Naive thymus-derived CD4-positive, alpha-beta T cell (primary cell): Measurements from ENCODE around the gene MPC1L. TPM values are rescaled to one million over a fixed set of nuclear protein-coding genes. Genes with fewer than 3 reads are reported as not detected.

Source experiments
- ATAC-seq: fragments of 150-1000 bp; cut with Tn5 transposase; 2 replicates; pipeline ENCODE4 v1.10.0; 2021; ENCODE audit warnings: mild to moderate bottlenecking, moderate library complexity
- CTCF ChIA-PET: fragments of 350-600 bp; sonication (Branson Sonifier 250); formaldehyde crosslinking; loops from one replicate; lab custom pipeline; 2021; ENCODE audit warnings: antibody characterized with exemption; lab: Charles Lee
- POLR2A ChIA-PET: fragments of 350-600 bp; sonication (Branson Sonifier 250); formaldehyde crosslinking; loops from one replicate; lab custom pipeline; 2021; ENCODE audit warnings: antibody characterized with exemption, inconsistent platforms; lab: Charles Lee
- DNase-seq, 9 donors: peaks; one replicate each; pipeline versions ENCODE4 v3.0.0 to v3.0.0-alpha.2; 2020 to 2022; ENCODE audit warnings: mixed read lengths in 1 of 9
- H3K27ac ChIP-seq: one replicate; pipeline ENCODE4 v1.7.0; 2013; ENCODE audit warnings: mild to moderate bottlenecking, low read depth, low read length, moderate library complexity
- H3K27me3 ChIP-seq, 2 donors: one replicate each; pipeline ENCODE4 v1.7.0; 2013; ENCODE audit warnings: low read length in 2 of 2, mild to moderate bottlenecking in 2 of 2, moderate library complexity in 2 of 2; ENCODE audit not compliant: control insufficient read depth in 2 of 2, insufficient read depth in 2 of 2
- H3K36me3 ChIP-seq, 3 experiments: 1 replicate in 2 of 3; 2 replicates in 1 of 3; pipeline ENCODE4 v1.7.0; 2013; ENCODE audit warnings: low read length in 3 of 3, mild to moderate bottlenecking in 3 of 3, moderate library complexity in 1 of 3; ENCODE audit not compliant: insufficient read depth in 3 of 3, control insufficient read depth in 2 of 3
- H3K4me1 ChIP-seq, 2 donors: one replicate each; pipeline ENCODE4 v1.7.0; 2013; ENCODE audit warnings: low read length in 2 of 2, mild to moderate bottlenecking in 2 of 2, moderate library complexity in 1 of 2; ENCODE audit not compliant: control insufficient read depth in 2 of 2, insufficient read depth in 2 of 2
- H3K4me3 ChIP-seq: 2 replicates; pipeline ENCODE4 v1.7.0; 2013; ENCODE audit warnings: mild to moderate bottlenecking, low read length
- H3K9me3 ChIP-seq, 3 experiments: 1 replicate in 2 of 3; 2 replicates in 1 of 3; pipeline ENCODE4 v1.7.0; 2013; ENCODE audit warnings: low read length in 3 of 3; ENCODE audit not compliant: control insufficient read depth in 2 of 3
- H3K27ac Mint-ChIP-seq, 9 donors: one replicate each; pipeline ENCODE4 v1.8.0; 2020 to 2022; ENCODE audit warnings: mixed read lengths in 9 of 9, mild to moderate bottlenecking in 8 of 9, moderate library complexity in 5 of 9, inconsistent platforms in 2 of 9
- H3K27me3 Mint-ChIP-seq, 5 donors: one replicate each; pipeline ENCODE4 v1.8.0; 2021 to 2022; ENCODE audit warnings: mixed read lengths in 5 of 5, mild to moderate bottlenecking in 1 of 5
- H3K36me3 Mint-ChIP-seq, 5 donors: one replicate each; pipeline ENCODE4 v1.8.0; 2020 to 2022; ENCODE audit warnings: mixed read lengths in 5 of 5, mild to moderate bottlenecking in 3 of 5, inconsistent platforms in 1 of 5
- H3K4me1 Mint-ChIP-seq, 7 donors: one replicate each; pipeline ENCODE4 v1.8.0; 2020 to 2022; ENCODE audit warnings: mixed read lengths in 7 of 7, mild to moderate bottlenecking in 3 of 7, inconsistent platforms in 1 of 7
- H3K4me3 Mint-ChIP-seq, 10 donors: one replicate each; pipeline ENCODE4 v1.8.0; 2020 to 2022; ENCODE audit warnings: mild to moderate bottlenecking in 10 of 10, mixed read lengths in 10 of 10, moderate library complexity in 6 of 10, inconsistent platforms in 2 of 10
- H3K9me3 Mint-ChIP-seq, 11 donors: one replicate each; pipeline ENCODE4 v1.8.0; 2020 to 2022; ENCODE audit warnings: mixed read lengths in 11 of 11, mild to moderate bottlenecking in 4 of 11, inconsistent platforms in 1 of 11, moderate library complexity in 1 of 11
- intact Hi-C, 2 donors: fragments of 100-400 bp; cut with micrococcal nuclease; formaldehyde crosslinking; loops; one replicate each; pipeline ENCODE4 v1.15.1; 2023
- polyA plus RNA-seq, 2 donors: library from polyadenylated mRNA; unstranded; fragments of 300-500 nt; fragmentation: Illumina TruSeq; gene quantifications; one replicate each; pipeline ENCODE4 v1.2.3, GENCODE V29; 2021
- total RNA-seq, 6 experiments: library from RNA in 5 of 6; stranded (reverse) in 5 of 6; gene quantifications; 1 replicate in 5 of 6; 2 replicates in 1 of 6; pipeline ENCODE4 v1.2.3 and lab custom pipeline; 2021 to 2026

Gene MPC1L
- total and polyA plus RNA-seq, 7 experiments from 2014 or later, result not detected

DNA sequence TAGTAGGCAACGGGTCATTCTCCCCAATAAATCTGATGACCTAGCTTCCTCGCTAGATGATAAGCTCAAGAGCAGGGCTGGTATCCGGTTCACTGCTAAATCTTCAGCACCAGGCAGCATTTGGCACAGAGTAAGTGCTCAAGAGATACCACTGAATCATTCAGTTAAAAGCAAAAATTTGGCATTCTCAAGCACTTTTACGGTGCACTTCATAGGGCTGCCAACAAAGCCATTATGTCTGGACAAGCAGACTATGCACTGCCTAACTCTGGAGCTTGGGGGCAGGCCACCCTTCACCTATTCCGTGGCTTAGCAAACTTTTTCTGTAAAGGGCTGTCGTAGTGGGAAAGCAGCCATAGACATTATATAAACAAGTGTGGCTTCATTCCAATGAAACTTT lies 47.9 kb downstream of the MPC1L start:
- POLR2A ChIA-PET, result no interaction called here

More for the DNA sequence above, 47.9 kb downstream of the MPC1L start:
- peaks cover 0 to 6% (median 0%) of the 10 kb centered on the region in 7 donors for H3K4me1 Mint-ChIP-seq
- intact Hi-C loops, result no loop called here
- Histone ChIP-seq H3K4me1 (no peaks in the 10 kb centered on the region), H3K27me3 (no peaks in the 10 kb centered on the region), H3K9me3 (no peaks in the 10 kb centered on the region), H3K36me3 (peaks cover 0 to 60% (median 0%) of the 10 kb centered on the region in 3 experiments), H3K27ac (no peak overlapping the region), H3K4me3 (no peak overlapping the region)
- H3K4me3 Mint-ChIP-seq, result no peak overlapping the region
- DNase-seq (no peak), ATAC-seq (no peak)
- peaks cover 7 to 55% (median 21%) of the 10 kb centered on the region in 5 donors for H3K36me3 Mint-ChIP-seq
- H3K9me3 Mint-ChIP-seq, result no peaks in the 10 kb centered on the region
- CTCF ChIA-PET, result no interaction called here
- no peak overlapping the region for H3K27ac Mint-ChIP-seq
- H3K27me3 Mint-ChIP-seq, result no peaks in the 10 kb centered on the region

Other genes with a start within 250 kb of the MPC1L start
- gene ATP6AP2, start 42.5 kb upstream of the MPC1L start, total RNA-seq, result 10 to 100 TPM; 72.0 to 98.6 (median 82.5) TPM
- 100 to 1,000 TPM; 183 to 195 TPM for gene ATP6AP2, start 42.5 kb upstream of the MPC1L start, polyA plus RNA-seq
- gene CXorf38, start 24.1 kb downstream of the MPC1L start, total RNA-seq, result 10 to 100 TPM; 15.0 to 25.4 (median 22.2) TPM
- gene CXorf38, start 24.1 kb downstream of the MPC1L start, polyA plus RNA-seq, result 10 to 100 TPM; 34.7 to 34.8 TPM
- gene MED14, start 112.1 kb downstream of the MPC1L start, total RNA-seq, result 10 to 100 TPM; 37.9 to 49.5 (median 44.3) TPM
- 10 to 100 TPM in 1 of 2 donors, 1 to 10 TPM in 1; 6.9 to 14.5 TPM for gene MED14, start 112.1 kb downstream of the MPC1L start, polyA plus RNA-seq